IMR-90 (cell line): ENCODE results near the gene MROH7. TPM values are rescaled to one million over a fixed set of nuclear protein-coding genes. Genes with fewer than 3 reads are reported as not detected.

Source experiments
- polyA plus RNA-seq, 3 experiments: library from polyadenylated mRNA; depleted of rRNA; stranded (reverse); fragments of >200 nt; gene quantifications; 2 replicates each; pipeline ENCODE4 v1.2.3, GENCODE V29; 2012; ENCODE audit warnings: low replicate concordance in 1 of 3
- total RNA-seq: library from RNA; depleted of rRNA; stranded (reverse); fragments of >200 nt; gene quantifications from 2 replicates; pipeline ENCODE4 v1.2.3, GENCODE V29; 2012; rRNA removed

The MROH7 gene
- total and polyA plus RNA-seq, 2 of the 4 experiments (the other 2 are of a cell fraction), result not detected

Other genes starting within 250 kb of the MROH7 start
- gene SSBP3, start 235.4 kb upstream of the MROH7 start, total RNA-seq, result 9.7 and 10.9 TPM in 2 replicates
- gene SSBP3, start 235.4 kb upstream of the MROH7 start, polyA plus RNA-seq (2012; rRNA removed), result 39.6 and 40.6 TPM in 2 replicates
- gene ACOT11, start 93.6 kb upstream of the MROH7 start, total RNA-seq, result 2.5 TPM in 2 replicates
- gene ACOT11, start 93.6 kb upstream of the MROH7 start, polyA plus RNA-seq (2012; rRNA removed), result 2.7 and 3.1 TPM in 2 replicates
- not detected in 2 replicates for gene FAM151A, start 18.3 kb upstream of the MROH7 start, total RNA-seq
- not detected in 2 replicates for gene FAM151A, start 18.3 kb upstream of the MROH7 start, polyA plus RNA-seq (2012; rRNA removed)
- 27.1 and 35.3 TPM in 2 replicates for gene TTC4, start 74.1 kb downstream of the MROH7 start, total RNA-seq
- gene TTC4, start 74.1 kb downstream of the MROH7 start, polyA plus RNA-seq (2012; rRNA removed), result 18.0 and 21.6 TPM in 2 replicates
- 6.1 and 6.3 TPM in 2 replicates for gene PARS2, start 122.7 kb downstream of the MROH7 start, total RNA-seq
- gene PARS2, start 122.7 kb downstream of the MROH7 start, polyA plus RNA-seq (2012; rRNA removed), result 2.9 and 3.4 TPM in 2 replicates
- not detected in 2 replicates for gene TTC22, start 159.5 kb downstream of the MROH7 start, total RNA-seq
- not detected in 2 replicates for gene TTC22, start 159.5 kb downstream of the MROH7 start, polyA plus RNA-seq (2012; rRNA removed)
- 194 and 206 TPM in 2 replicates for gene DHCR24, start 245.4 kb downstream of the MROH7 start, total RNA-seq
- gene DHCR24, start 245.4 kb downstream of the MROH7 start, polyA plus RNA-seq (2012; rRNA removed), result 117 and 130 TPM in 2 replicates